AG10803 (cell line): Measurements from ENCODE around the gene ATP8A2.

ENCODE experiments used
- DNase-seq: peaks from one replicate; pipeline ENCODE4 v3.0.0; 2010; ENCODE audit warnings: low read depth
- H3K4me3 ChIP-seq: 2 replicates; pipeline ENCODE4 v1.5.1; 2011; ENCODE audit warnings: mild to moderate bottlenecking, low read length, control low read depth
- TF ChIP-seq, protein P1 (sequence below): conservative IDR thresholded peaks from 2 replicates; pipeline ENCODE4 v1.5.1; 2011; ENCODE audit warnings: mild to moderate bottlenecking, low read length, control low read depth, inconsistent platforms

The ATP8A2 gene

DNA sequence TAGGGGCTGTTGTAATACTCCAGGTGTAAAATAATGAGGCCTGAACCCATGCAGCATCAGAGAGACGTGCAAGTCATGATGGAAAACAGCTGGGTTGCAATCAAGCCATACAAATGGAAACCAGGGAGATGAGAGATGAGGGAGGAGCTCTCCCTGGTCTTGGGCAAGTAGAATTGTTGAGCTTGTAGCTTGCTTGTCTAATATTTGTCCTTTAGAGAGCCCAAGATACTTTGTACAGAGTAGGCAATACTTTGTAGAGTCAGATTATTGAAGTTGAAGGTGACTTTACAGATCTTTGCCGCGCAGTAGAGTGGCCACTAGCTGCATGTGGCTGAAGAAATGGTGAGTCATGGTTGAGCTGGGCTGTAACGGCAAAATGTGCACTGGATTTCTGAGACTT is 8.3 kb downstream of the ATP8A2 start:
- DNase-seq, result no peak
- no peak overlapping the region for H3K4me3 ChIP-seq
- TF ChIP-seq, protein P1, sequence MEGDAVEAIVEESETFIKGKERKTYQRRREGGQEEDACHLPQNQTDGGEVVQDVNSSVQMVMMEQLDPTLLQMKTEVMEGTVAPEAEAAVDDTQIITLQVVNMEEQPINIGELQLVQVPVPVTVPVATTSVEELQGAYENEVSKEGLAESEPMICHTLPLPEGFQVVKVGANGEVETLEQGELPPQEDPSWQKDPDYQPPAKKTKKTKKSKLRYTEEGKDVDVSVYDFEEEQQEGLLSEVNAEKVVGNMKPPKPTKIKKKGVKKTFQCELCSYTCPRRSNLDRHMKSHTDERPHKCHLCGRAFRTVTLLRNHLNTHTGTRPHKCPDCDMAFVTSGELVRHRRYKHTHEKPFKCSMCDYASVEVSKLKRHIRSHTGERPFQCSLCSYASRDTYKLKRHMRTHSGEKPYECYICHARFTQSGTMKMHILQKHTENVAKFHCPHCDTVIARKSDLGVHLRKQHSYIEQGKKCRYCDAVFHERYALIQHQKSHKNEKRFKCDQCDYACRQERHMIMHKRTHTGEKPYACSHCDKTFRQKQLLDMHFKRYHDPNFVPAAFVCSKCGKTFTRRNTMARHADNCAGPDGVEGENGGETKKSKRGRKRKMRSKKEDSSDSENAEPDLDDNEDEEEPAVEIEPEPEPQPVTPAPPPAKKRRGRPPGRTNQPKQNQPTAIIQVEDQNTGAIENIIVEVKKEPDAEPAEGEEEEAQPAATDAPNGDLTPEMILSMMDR, result no peak

DNA sequence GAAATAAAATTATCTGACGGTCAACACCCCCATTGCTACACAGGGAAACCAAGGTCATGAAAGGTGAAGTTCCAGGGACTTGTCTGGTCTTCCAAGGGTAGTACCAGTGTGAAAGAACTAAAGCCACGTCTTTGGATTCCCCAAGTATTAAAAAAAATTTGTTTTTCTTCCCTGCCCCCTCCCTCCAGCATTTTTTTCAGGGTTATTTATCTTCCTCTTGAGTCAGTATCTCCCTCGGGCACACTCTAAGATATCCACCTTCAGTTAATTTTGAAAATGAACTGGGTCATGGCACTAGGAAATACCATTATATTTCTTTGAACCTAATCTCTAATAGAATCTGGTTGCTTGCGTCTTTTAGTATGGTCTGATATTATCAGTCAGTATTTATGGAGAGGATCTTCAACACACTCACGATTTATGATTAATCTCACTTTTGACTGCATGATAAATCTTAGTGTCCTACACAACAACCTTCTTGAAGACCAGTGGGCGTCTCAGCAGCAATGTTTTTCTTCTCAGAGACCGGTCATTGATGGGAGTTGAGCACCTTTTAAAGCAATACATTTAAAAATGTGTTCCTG is 9.1 kb downstream of the ATP8A2 start:
- no peak for DNase-seq
- TF ChIP-seq, protein P1, result no peak
- H3K4me3 ChIP-seq, result no peak overlapping the region

DNA sequence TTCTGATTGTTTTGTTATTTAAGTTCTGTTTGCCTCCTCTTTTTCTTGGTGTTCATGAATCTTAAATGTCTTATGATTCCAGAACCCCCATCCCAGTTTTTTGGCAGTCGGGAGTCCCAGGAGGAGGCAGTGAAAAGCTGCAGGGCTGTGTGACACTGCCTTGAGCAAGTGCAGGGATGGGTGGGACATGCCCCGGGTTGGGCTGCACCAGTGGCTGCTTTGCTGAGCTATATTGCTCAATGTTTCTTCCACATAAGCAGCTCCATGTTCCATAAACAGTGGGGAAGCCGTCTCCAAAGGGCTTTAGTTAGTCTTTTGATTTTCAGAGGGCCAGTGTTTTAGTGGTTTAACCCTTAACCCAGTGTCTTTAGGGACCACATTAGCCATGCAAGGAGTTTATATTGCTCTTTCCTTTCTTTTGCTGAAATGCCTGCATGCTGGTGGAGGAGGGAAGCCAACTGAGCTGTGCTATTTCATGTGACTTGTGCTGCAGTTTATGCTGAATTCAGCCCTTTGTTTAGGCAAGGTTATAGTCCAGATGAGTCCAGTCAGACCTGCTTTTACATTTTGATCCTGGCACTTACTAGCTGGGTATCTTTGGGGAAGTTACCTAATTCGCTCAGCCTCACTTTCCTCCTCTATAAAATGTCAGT is 13.1 kb downstream of the ATP8A2 start:
- TF ChIP-seq, protein P1, result no peak
- no peak for DNase-seq
- no peak overlapping the region for H3K4me3 ChIP-seq

DNA sequence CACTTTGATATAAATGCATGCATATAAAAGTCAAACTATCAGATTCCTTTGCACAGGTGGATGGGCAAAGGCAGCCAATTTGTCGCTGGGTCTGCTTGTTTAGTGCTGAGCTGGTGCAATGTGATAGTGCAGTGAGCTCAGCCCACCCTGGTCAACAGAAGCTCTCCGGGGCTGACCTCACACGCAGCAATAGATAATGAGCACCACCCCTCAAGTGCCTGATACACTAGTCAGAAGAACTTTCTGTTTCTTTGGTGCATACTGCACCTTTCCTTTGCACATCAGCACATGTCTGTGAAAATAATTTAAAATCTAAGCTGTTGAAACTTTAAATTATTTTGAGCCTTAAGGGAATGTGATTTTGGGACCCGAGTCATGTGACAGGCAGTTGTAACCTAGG is 20.2 kb downstream of the ATP8A2 start:
- TF ChIP-seq, protein P1, result no peak
- H3K4me3 ChIP-seq, result no peak overlapping the region
- DNase-seq, result no peak

DNA sequence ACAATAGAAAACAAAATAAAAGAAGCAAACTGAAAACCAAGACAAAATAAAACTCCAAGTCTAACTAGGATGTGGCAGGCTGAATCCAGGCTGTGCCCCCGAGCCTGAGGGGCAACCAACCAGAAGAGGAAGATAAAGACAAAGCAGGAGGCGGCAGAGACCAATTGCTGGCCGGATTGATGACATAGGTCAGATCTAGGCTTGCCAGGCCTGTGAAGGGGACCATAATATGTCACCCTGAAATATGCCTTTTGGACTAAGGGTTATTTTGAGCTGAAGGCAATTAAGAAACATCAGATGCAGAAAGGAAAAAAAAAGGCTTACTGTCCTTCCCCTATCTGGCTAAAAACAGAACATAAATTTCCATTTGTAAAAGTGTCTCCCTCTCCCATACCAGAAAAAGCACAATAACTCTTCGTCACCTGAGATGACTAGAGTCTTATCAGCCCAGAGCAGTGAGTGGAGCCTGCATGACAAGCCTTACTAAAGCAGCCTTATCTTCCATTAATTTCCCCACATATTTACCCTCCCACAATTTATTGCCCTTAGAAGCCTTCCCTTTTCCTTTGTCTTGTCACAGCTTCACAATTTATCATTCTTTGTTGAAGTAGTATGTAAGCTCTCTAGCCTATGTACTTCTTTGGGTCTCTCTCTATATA is 22.8 kb downstream of the ATP8A2 start:
- TF ChIP-seq, protein P1, result no peak
- DNase-seq, result no peak

DNA sequence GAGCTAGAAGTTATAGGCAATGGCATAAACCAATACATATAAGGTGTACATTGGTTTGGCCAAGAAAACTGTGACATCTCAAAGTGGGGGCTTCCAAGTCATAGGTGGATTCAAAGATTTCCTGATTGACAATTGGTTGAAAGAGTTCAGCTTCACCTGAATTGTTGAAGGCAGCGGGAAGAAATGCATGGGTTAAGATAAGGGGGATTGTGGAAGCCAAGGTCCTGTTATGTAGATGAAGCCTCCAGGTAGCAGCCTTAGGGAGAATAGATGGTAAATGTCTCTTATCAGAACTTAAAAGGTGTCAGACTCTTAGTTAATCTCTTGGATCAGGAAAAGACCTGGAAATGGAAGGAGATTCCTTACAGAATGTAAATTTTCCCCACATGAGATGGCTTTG is 26.0 kb downstream of the ATP8A2 start:
- DNase-seq, result no peak

More for the DNA sequence above, 22.8 kb downstream of the ATP8A2 start:
- no peak overlapping the region for H3K4me3 ChIP-seq

More for the DNA sequence above, 26.0 kb downstream of the ATP8A2 start:
- TF ChIP-seq, protein P1, result no peak
- H3K4me3 ChIP-seq, result no peak overlapping the region
